Stimulated activated CD8-positive, alpha-beta memory T cell treated with anti-CD3 and anti-CD28 coated beads, Interleukin-4, amount 100 ng/mL, for 24 hours (primary cell): ENCODE results near the gene ASXL3.

ENCODE experiments used
- DNase-seq: peaks from one replicate; pipeline ENCODE4 v3.0.0-alpha.2; 2020; ENCODE audit warnings: low read depth

ASXL3 gene

GRCh38 chr18:33583901-33584300 is 5.9 kb downstream of the ASXL3 start:
- no peak for DNase-seq

GRCh38 chr18:33584548-33585430 is 6.8 kb downstream of the ASXL3 start:
- DNase-seq = no peak

GRCh38 chr18:33585431-33585775 is 7.4 kb downstream of the ASXL3 start:
- DNase-seq = no peak

GRCh38 chr18:33588361-33588760 is 10.3 kb downstream of the ASXL3 start:
- no peak for DNase-seq

GRCh38 chr18:33593261-33593660 is 15.2 kb downstream of the ASXL3 start:
- no peak for DNase-seq

GRCh38 chr18:33594799-33595198 is 16.8 kb downstream of the ASXL3 start:
- DNase-seq = no peak

GRCh38 chr18:33596178-33596854 is 18.3 kb downstream of the ASXL3 start:
- no peak for DNase-seq

GRCh38 chr18:33600846-33601245 is 22.8 kb downstream of the ASXL3 start:
- no peak for DNase-seq

GRCh38 chr18:33603454-33603853 is 25.4 kb downstream of the ASXL3 start:
- DNase-seq = no peak

GRCh38 chr18:33605250-33605649 is 27.2 kb downstream of the ASXL3 start:
- no peak for DNase-seq

GRCh38 chr18:33606621-33607020 is 28.6 kb downstream of the ASXL3 start:
- DNase-seq = no peak

GRCh38 chr18:33611525-33612135 is 33.6 kb downstream of the ASXL3 start:
- DNase-seq = no peak

- DNase-seq = no peak
These were observed 34.6 kb downstream of the ASXL3 start for GRCh38 chr18:33612632-33613031.

- no peak for DNase-seq
These were observed 38.5 kb downstream of the ASXL3 start for GRCh38 chr18:33616556-33616955.

GRCh38 chr18:33627114-33627513 is 49.1 kb downstream of the ASXL3 start:
- DNase-seq = no peak

GRCh38 chr18:33630476-33630875 is 52.5 kb downstream of the ASXL3 start:
- no peak for DNase-seq

- no peak for DNase-seq
These were observed 63.1 kb downstream of the ASXL3 start for GRCh38 chr18:33641141-33641540.

GRCh38 chr18:33644494-33644893 is 66.5 kb downstream of the ASXL3 start:
- DNase-seq = no peak

- DNase-seq = no peak
These were observed 69.3 kb downstream of the ASXL3 start for GRCh38 chr18:33647365-33647764.

- DNase-seq = no peak
These were observed 74.6 kb downstream of the ASXL3 start for GRCh38 chr18:33652635-33653034.

- DNase-seq = no peak
These were observed 75.2 kb downstream of the ASXL3 start for GRCh38 chr18:33653231-33653630.

- no peak for DNase-seq
These were observed 79.0 kb downstream of the ASXL3 start for GRCh38 chr18:33656889-33657448.
